Measurements from ENCODE around the gene B4GALT3. TPM values are rescaled to one million over a fixed set of nuclear protein-coding genes. Genes with fewer than 3 reads are reported as not detected.

Gene B4GALT3
- polyA plus RNA-seq, 3 donors, result 16.8 to 50.3 (median 21.0) TPM

DNA sequence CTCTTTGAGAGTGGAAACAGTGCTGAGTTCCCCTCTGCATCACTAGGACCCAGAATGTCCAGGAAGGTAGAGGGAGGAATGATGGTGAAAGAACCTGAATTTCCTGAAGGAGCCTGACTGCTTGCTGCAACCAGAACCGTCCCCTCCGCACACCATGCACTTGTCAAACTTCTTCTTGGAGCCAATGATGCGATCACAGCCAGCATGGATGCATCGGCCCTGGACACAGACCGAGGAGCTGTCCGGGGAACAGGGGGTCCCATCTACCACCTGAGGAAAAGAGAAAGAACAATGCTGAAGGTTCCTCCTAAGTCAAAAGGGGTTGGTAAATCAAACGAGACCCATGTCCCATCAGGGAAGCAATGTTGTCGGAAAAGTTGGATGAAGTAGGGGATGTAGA, 14.7 kb upstream of the B4GALT3 start:
- TF ChIP-seq, protein P1, sequence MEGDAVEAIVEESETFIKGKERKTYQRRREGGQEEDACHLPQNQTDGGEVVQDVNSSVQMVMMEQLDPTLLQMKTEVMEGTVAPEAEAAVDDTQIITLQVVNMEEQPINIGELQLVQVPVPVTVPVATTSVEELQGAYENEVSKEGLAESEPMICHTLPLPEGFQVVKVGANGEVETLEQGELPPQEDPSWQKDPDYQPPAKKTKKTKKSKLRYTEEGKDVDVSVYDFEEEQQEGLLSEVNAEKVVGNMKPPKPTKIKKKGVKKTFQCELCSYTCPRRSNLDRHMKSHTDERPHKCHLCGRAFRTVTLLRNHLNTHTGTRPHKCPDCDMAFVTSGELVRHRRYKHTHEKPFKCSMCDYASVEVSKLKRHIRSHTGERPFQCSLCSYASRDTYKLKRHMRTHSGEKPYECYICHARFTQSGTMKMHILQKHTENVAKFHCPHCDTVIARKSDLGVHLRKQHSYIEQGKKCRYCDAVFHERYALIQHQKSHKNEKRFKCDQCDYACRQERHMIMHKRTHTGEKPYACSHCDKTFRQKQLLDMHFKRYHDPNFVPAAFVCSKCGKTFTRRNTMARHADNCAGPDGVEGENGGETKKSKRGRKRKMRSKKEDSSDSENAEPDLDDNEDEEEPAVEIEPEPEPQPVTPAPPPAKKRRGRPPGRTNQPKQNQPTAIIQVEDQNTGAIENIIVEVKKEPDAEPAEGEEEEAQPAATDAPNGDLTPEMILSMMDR (IDR thresholded peaks at IDR 0.05), result no peak
- no peaks in the 10 kb centered on the region for H3K79me2 ChIP-seq (ENCODE audit: insufficient read depth, low read length)
- H3K4me2 ChIP-seq (replicated peaks; ENCODE audit: extremely low read depth, low read length, poor library complexity, severe bottlenecking), result no peak overlapping the region
- H3K27ac ChIP-seq (ENCODE audit: low read depth in 1 of 2, low read length in 2 of 2), result no peak overlapping the region
- Mint-ChIP-seq H3K27me3 (ENCODE audit: low read depth in 3 of 3) (peaks cover 0 to 4% (median 2%) of the 10 kb centered on the region in 3 donors), H3K4me1 (peaks cover 67% of the 10 kb centered on the region), H3K4me3 (no peak overlapping the region), H3K27ac (peak overlapping the region in 1 of 7 donors; percentile 30), H3K36me3 (peaks cover 0 to 3% of the 10 kb centered on the region in 2 donors), H3K9me3 (no peaks in the 10 kb centered on the region)
- no peak overlapping the region for H3K4me3 ChIP-seq (replicated peaks in 1 of 3; ENCODE audit: low read depth in 2 of 3, low read length in 3 of 3)
- no peak for DNase-seq
- intact Hi-C loops (cut with micrococcal nuclease), result no loop called here
- H3K9ac ChIP-seq (ENCODE audit: insufficient read depth, low read length, poor library complexity, severe bottlenecking), result no peak overlapping the region
- peaks cover 59 to 63% of the 10 kb centered on the region in 2 donors for H3K4me1 ChIP-seq (ENCODE audit: control insufficient read depth in 1 of 2, insufficient read depth in 2 of 2, low read length in 2 of 2)
- H3K27me3 ChIP-seq (ENCODE audit: control insufficient read depth in 2 of 2, insufficient read depth in 2 of 2, low read length in 2 of 2), result no peaks in the 10 kb centered on the region
- no peak overlapping the region for H2AFZ ChIP-seq (ENCODE audit: insufficient read depth, low read depth, low read length, poor library complexity, severe bottlenecking)
- H3K9me3 ChIP-seq (replicated peaks in 1 of 2; ENCODE audit: control insufficient read depth in 1 of 2, insufficient read depth in 1 of 2, low read length in 2 of 2), result no peaks in the 10 kb centered on the region
- WGBS (ENCODE audit: insufficient coverage), result 85% methylated on average over 6 of the region's 8 CpGs
- H3K36me3 ChIP-seq (replicated peaks in 1 of 2; ENCODE audit: control insufficient read depth in 1 of 2, insufficient read depth in 2 of 2, low read length in 2 of 2), result no peaks in the 10 kb centered on the region
- H4K20me1 ChIP-seq (ENCODE audit: insufficient read depth, low read length), result no peaks in the 10 kb centered on the region

GRCh38 chr1:161190962-161191521, 13.7 kb upstream of the B4GALT3 start:
- no peak overlapping the region for H3K27ac ChIP-seq (ENCODE audit: low read depth in 1 of 2, low read length in 2 of 2)
- peaks cover 0 to 4% of the 10 kb centered on the region in 2 donors for H3K36me3 Mint-ChIP-seq
- peaks cover 65 to 70% of the 10 kb centered on the region in 2 donors for H3K4me1 ChIP-seq (ENCODE audit: control insufficient read depth in 1 of 2, insufficient read depth in 2 of 2, low read length in 2 of 2)
- H3K27me3 Mint-ChIP-seq (ENCODE audit: low read depth in 3 of 3), result peaks cover 0 to 4% (median 1%) of the 10 kb centered on the region in 3 donors
- H3K36me3 ChIP-seq (replicated peaks in 1 of 2; ENCODE audit: control insufficient read depth in 1 of 2, insufficient read depth in 2 of 2, low read length in 2 of 2), result no peaks in the 10 kb centered on the region
- 94% methylated on average over 18 of the region's 22 CpGs for WGBS (ENCODE audit: insufficient coverage)
- intact Hi-C loops (cut with micrococcal nuclease), result no loop called here
- peak overlapping the region in 1 of 7 donors; percentile 4 for H3K27ac Mint-ChIP-seq
- no peaks in the 10 kb centered on the region for H3K9me3 Mint-ChIP-seq
- H3K9me3 ChIP-seq (replicated peaks in 1 of 2; ENCODE audit: control insufficient read depth in 1 of 2, insufficient read depth in 1 of 2, low read length in 2 of 2), result no peaks in the 10 kb centered on the region
- H3K4me1 Mint-ChIP-seq, result peaks cover 75% of the 10 kb centered on the region
- H3K4me3 Mint-ChIP-seq, result no peak overlapping the region
- H3K4me3 ChIP-seq (replicated peaks in 1 of 3; ENCODE audit: low read depth in 2 of 3, low read length in 3 of 3), result no peak overlapping the region
- no peak for DNase-seq
- no peaks in the 10 kb centered on the region for H3K27me3 ChIP-seq (ENCODE audit: control insufficient read depth in 2 of 2, insufficient read depth in 2 of 2, low read length in 2 of 2)
- TF ChIP-seq, protein P1 (IDR thresholded peaks at IDR 0.05), result no peak
- H3K79me2 ChIP-seq (ENCODE audit: insufficient read depth, low read length), result no peaks in the 10 kb centered on the region
- H3K4me2 ChIP-seq (replicated peaks; ENCODE audit: extremely low read depth, low read length, poor library complexity, severe bottlenecking), result no peak overlapping the region
- no peaks in the 10 kb centered on the region for H4K20me1 ChIP-seq (ENCODE audit: insufficient read depth, low read length)
- H3K9ac ChIP-seq (ENCODE audit: insufficient read depth, low read length, poor library complexity, severe bottlenecking), result no peak overlapping the region
- no peak overlapping the region for H2AFZ ChIP-seq (ENCODE audit: insufficient read depth, low read depth, low read length, poor library complexity, severe bottlenecking)
